Caco-2 (cell line): ENCODE data around the gene C2. TPM values are rescaled to one million over a fixed set of nuclear protein-coding genes. Genes with fewer than 3 reads are reported as not detected.

Experiments used
- BruUV-seq: library from RNA; stranded (reverse); fragments of 400-500 nt; replicated peaks from 2 replicates; lab custom pipeline; 2021; lab: Mats Ljungman, UMichigan
- CTCF ChIA-PET: fragments of 300-600 bp; sonication (Branson Sonifier 250); formaldehyde crosslinking; loops from one replicate; lab custom pipeline; 2022; ENCODE audit warnings: antibody characterized with exemption; lab: Charles Lee
- POLR2A ChIA-PET: fragments of 300-600 bp; sonication (Branson Sonifier 250); formaldehyde crosslinking; loops from one replicate; lab custom pipeline; 2022; ENCODE audit warnings: antibody characterized with exemption; lab: Charles Lee
- DNase-seq, 2 experiments: peaks; one replicate each; pipeline versions ENCODE4 v3.0.0 to v3.0.0-alpha.2; 2020 to 2022
- H3K27me3 ChIP-seq: replicated peaks from 2 replicates; pipeline ENCODE4 v1.6.0; 2011; ENCODE audit warnings: low read length; ENCODE audit not compliant: control insufficient read depth, insufficient read depth
- H3K36me3 ChIP-seq: 2 replicates; pipeline ENCODE4 v1.5.1; 2011; ENCODE audit warnings: low read length; ENCODE audit not compliant: control insufficient read depth, insufficient read depth
- H3K4me1 ChIP-seq: fragments of 250-450 bp; sonication (Bioruptor Pico); 2 replicates; pipeline ENCODE4 v1.5.1; 2020; ENCODE audit warnings: mild to moderate bottlenecking
- H3K4me3 ChIP-seq: 2 replicates; pipeline ENCODE4 v1.5.1; 2011; ENCODE audit warnings: low read depth, mild to moderate bottlenecking, control low read depth, low read length
- H3K9me3 ChIP-seq: fragments of 250-450 bp; sonication (Bioruptor Pico); 2 replicates; pipeline ENCODE4 v1.5.1; 2020; ENCODE audit warnings: mild to moderate bottlenecking, moderate library complexity
- H3K27ac Mint-ChIP-seq: one replicate; pipeline ENCODE4 v1.8.0; 2022; ENCODE audit warnings: mixed read lengths; ENCODE audit not compliant: unreplicated experiment
- H3K27me3 Mint-ChIP-seq: one replicate; pipeline ENCODE4 v1.8.0; 2022; ENCODE audit warnings: mixed read lengths; ENCODE audit not compliant: insufficient read depth, unreplicated experiment
- H3K36me3 Mint-ChIP-seq: one replicate; pipeline ENCODE4 v1.8.0; 2022; ENCODE audit warnings: mild to moderate bottlenecking, mixed read lengths; ENCODE audit not compliant: insufficient read depth, unreplicated experiment
- H3K4me1 Mint-ChIP-seq: one replicate; pipeline ENCODE4 v1.8.0; 2022; ENCODE audit warnings: low read depth, mixed read lengths; ENCODE audit not compliant: unreplicated experiment
- H3K4me3 Mint-ChIP-seq: one replicate; pipeline ENCODE4 v1.8.0; 2022; ENCODE audit warnings: mild to moderate bottlenecking, moderate library complexity, mixed read lengths; ENCODE audit not compliant: unreplicated experiment
- H3K9me3 Mint-ChIP-seq: one replicate; pipeline ENCODE4 v1.8.0; 2022; ENCODE audit warnings: mixed read lengths; ENCODE audit not compliant: unreplicated experiment
- CTCF ChIP-seq, 2 experiments: fragments of 200-600 bp in 1 of 2; IDR thresholded peaks; 1 replicate in 1 of 2; 2 replicates in 1 of 2; pipeline versions ENCODE4 v1.5.1 to v1.8.0; 2011 to 2022; ENCODE audit warnings: antibody characterized with exemption in 1 of 2, control low read depth in 1 of 2, inconsistent platforms in 1 of 2, low read depth in 1 of 2, low read length in 1 of 2, mild to moderate bottlenecking in 1 of 2, moderate library complexity in 1 of 2; ENCODE audit not compliant: insufficient read depth in 1 of 2, severe bottlenecking in 1 of 2, unreplicated experiment in 1 of 2
- intact Hi-C: fragments of 100-400 bp; cut with micrococcal nuclease; formaldehyde crosslinking; loops from one replicate; pipeline ENCODE4 v1.10.0; 2022; ENCODE audit not compliant: unreplicated experiment
- total RNA-seq: library from RNA; stranded (reverse); gene quantifications from 2 replicates; pipeline ENCODE4 v1.2.3, GENCODE V29; 2022

C2 gene
- total RNA-seq, 1 experiment from 2014 or later, result 4.8 TPM

GRCh38 chr6:31911826-31912585, 15.5 kb upstream of the C2 start:
- no peak overlapping the region for H3K4me3 Mint-ChIP-seq
- CTCF ChIA-PET, result no interaction called here

DNA sequence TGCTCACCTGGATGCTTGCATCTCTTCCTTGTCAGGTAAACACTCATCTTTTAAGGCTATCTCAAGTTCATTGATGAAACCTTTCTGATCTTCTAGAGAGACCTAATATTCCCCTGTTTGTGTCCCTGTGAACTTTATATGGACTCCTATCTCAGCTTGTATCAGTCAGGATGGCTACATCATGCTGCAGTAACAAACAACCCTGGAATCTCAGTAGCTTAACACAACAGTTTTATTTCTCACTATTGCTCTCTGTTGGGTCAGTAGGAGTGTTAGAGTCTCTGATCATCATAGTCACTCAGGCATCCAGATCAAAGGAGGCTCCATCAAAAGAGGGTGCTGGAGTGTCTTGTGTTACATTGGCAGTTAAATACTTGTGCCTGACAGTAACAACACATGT, 12.2 kb upstream of the C2 start:
- ChIA-PET POLR2A (no interaction called here), CTCF (no interaction called here)
- Mint-ChIP-seq H3K27me3 (no peaks in the 10 kb centered on the region), H3K27ac (no peak overlapping the region), H3K9me3 (no peaks in the 10 kb centered on the region), H3K4me1 (peaks cover 15% of the 10 kb centered on the region), H3K4me3 (no peak overlapping the region), H3K36me3 (no peaks in the 10 kb centered on the region)
- Histone ChIP-seq H3K4me3 (no peak overlapping the region), H3K9me3 (no peaks in the 10 kb centered on the region), H3K27me3 (no peaks in the 10 kb centered on the region), H3K4me1 (peaks cover 10% of the 10 kb centered on the region), H3K36me3 (no peaks in the 10 kb centered on the region)
- BruUV-seq, result no TSS peak
- TF ChIP-seq CTCF (IDR thresholded peaks at IDR 0.05; ENCODE audit: insufficient read depth in 1 of 2, low read depth in 1 of 2, low read length in 1 of 2, severe bottlenecking in 1 of 2, unreplicated experiment in 1 of 2), result no peak
- DNase-seq, result no peak
- intact Hi-C loops, result no loop called here

More at GRCh38 chr6:31911826-31912585, 15.5 kb upstream of the C2 start:
- Histone ChIP-seq H3K36me3 (no peaks in the 10 kb centered on the region), H3K4me3 (no peak overlapping the region), H3K9me3 (no peaks in the 10 kb centered on the region), H3K27me3 (no peaks in the 10 kb centered on the region), H3K4me1 (no peaks in the 10 kb centered on the region)
- POLR2A ChIA-PET, result no interaction called here
- no peak for DNase-seq
- Mint-ChIP-seq H3K27me3 (no peaks in the 10 kb centered on the region), H3K27ac (no peak overlapping the region), H3K9me3 (no peaks in the 10 kb centered on the region), H3K36me3 (no peaks in the 10 kb centered on the region), H3K4me1 (peaks cover 7% of the 10 kb centered on the region)
- TF ChIP-seq CTCF (IDR thresholded peaks at IDR 0.05; ENCODE audit: insufficient read depth in 1 of 2, low read depth in 1 of 2, low read length in 1 of 2, severe bottlenecking in 1 of 2, unreplicated experiment in 1 of 2), result no peak
- intact Hi-C loops, result no loop called here
- no TSS peak for BruUV-seq

DNA sequence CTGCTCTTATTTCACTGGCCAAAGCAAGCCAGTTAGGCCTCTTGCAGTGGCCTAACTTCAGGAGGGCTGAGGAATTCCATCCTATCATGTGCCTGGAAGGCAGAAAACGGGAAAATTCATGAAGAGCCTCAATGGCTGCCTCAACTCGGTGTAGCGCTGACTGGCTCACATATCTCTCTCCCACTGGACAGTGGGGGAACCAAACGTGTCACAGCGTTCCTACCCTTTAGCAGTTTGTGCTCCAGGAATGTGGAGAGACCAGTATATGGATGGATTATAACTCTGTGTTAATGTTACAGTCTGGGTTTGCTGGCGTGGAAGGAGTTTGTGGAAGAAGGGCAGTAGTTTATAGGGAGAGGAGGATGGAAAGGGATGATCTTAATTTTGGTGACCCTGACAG, 11.8 kb upstream of the C2 start:
- Histone ChIP-seq H3K9me3 (no peaks in the 10 kb centered on the region), H3K27me3 (no peaks in the 10 kb centered on the region), H3K36me3 (no peaks in the 10 kb centered on the region), H3K4me1 (peaks cover 14% of the 10 kb centered on the region), H3K4me3 (no peak overlapping the region)
- no peak for DNase-seq
- Mint-ChIP-seq H3K36me3 (no peaks in the 10 kb centered on the region), H3K9me3 (no peaks in the 10 kb centered on the region), H3K4me1 (peaks cover 15% of the 10 kb centered on the region), H3K4me3 (no peak overlapping the region), H3K27me3 (no peaks in the 10 kb centered on the region), H3K27ac (no peak overlapping the region)
- TF ChIP-seq CTCF (IDR thresholded peaks at IDR 0.05; ENCODE audit: insufficient read depth in 1 of 2, low read depth in 1 of 2, low read length in 1 of 2, severe bottlenecking in 1 of 2, unreplicated experiment in 1 of 2), result no peak
- CTCF ChIA-PET, result no interaction called here
- BruUV-seq, result no TSS peak
- intact Hi-C loops, result no loop called here
- POLR2A ChIA-PET, result no interaction called here
